HL-60 (cell line): ENCODE data around the gene HS3ST4.

Experiments used
- CTCF ChIP-seq: IDR thresholded peaks from one replicate; pipeline ENCODE4 v1.5.1; 2011; ENCODE audit warnings: low read length, control low read depth, inconsistent platforms; ENCODE audit not compliant: insufficient read depth
- GABPA ChIP-seq: IDR thresholded peaks from 2 replicates; pipeline ENCODE4 v1.6.1; 2012; ENCODE audit warnings: low read depth
- POLR2AphosphoS5 ChIP-seq: IDR thresholded peaks from 2 replicates; pipeline ENCODE4 v1.6.1; 2012; ENCODE audit warnings: low read depth
- REST ChIP-seq: IDR thresholded peaks from 2 replicates; pipeline ENCODE4 v1.6.1; 2012; ENCODE audit warnings: low read depth; ENCODE audit not compliant: insufficient replicate concordance
- SPI1 ChIP-seq: IDR thresholded peaks from 2 replicates; pipeline ENCODE4 v1.6.1; 2012; ENCODE audit warnings: low read depth, mild to moderate bottlenecking, borderline replicate concordance

GRCh38 chr16:26087091-26087490, 395.3 kb downstream of the HS3ST4 start:
- TF ChIP-seq CTCF, result no peak
- no peak for TF ChIP-seq POLR2AphosphoS5
- TF ChIP-seq REST, result no peak
- no peak for TF ChIP-seq GABPA
- TF ChIP-seq SPI1, result no peak
